OCI-LY1 (cell line): ENCODE measurements around the gene GLI3.

Experiments used
- CTCF ChIP-seq: fragments of 200-600 bp; sonication (generic), shearing (Covaris generic); IDR thresholded peaks from 2 replicates; pipeline ENCODE4 v1.5.1; 2017; ENCODE audit warnings: mild to moderate bottlenecking, antibody characterized with exemption, low read length, moderate library complexity, mixed read lengths
- EZH2 ChIP-seq: fragments of 200-600 bp; sonication (generic), shearing (Covaris generic); IDR thresholded peaks from 2 replicates; pipeline ENCODE4 v1.8.0; 2017; ENCODE audit warnings: borderline replicate concordance, mixed run types, mild to moderate bottlenecking, antibody characterized with exemption, low read length, moderate library complexity, mixed read lengths

GRCh38 chr7:42218248-42218647 lies 18.8 kb downstream of the GLI3 start:
- TF ChIP-seq EZH2 (no peak), CTCF (no peak)
